ENCODE measurements around the gene MON1B. TPM values are rescaled to one million over a fixed set of nuclear protein-coding genes. Genes with fewer than 3 reads are reported as not detected.

Gene MON1B
- total RNA-seq, 1 experiment from 2014 or later, result 48.0 TPM

DNA sequence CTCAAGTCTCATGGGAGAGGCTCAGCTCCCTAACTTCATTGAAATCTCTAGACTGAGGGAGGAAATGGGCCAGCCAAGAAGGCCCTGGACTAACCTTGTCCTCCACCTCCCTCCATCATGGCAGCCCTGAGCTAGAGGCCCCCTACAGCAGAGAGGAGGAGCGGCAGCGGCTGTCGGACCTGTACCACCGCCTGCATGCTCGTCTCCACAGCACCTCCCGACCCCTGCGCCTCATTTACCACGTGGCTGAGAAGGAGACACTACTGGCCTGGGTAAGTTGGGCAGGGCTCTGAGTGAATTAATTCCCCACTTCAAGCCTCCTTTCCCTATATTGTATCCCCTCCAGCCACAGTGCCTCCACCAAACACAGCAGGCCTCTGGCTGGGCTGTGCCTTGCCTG is 4.4 kb downstream of the MON1B start:
- H2BK12ac ChIP-seq (ENCODE audit: insufficient read length, low read depth, low read length), result no peak overlapping the region
- Mint-ChIP-seq H3K36me3 (ENCODE audit: insufficient read depth in 1 of 3, low read depth in 3 of 3) (peaks cover 19 to 62% (median 50%) of the 10 kb centered on the region in 3 experiments), H3K4me3 (no peak overlapping the region), H3K9me3 (no peaks in the 10 kb centered on the region), H3K27me3 (ENCODE audit: low read depth) (no peaks in the 10 kb centered on the region), H3K27ac (no peak overlapping the region), H3K4me1 (peaks cover 12 to 19% of the 10 kb centered on the region in 2 experiments)
- no peak overlapping the region for H3K18ac ChIP-seq (ENCODE audit: insufficient read length, low read depth, low read length)
- H3K27me3 ChIP-seq (ENCODE audit: insufficient read depth, low read length), result no peaks in the 10 kb centered on the region; the same call in 1 of the 2 replicates
- no peak overlapping the region for H3K14ac ChIP-seq (ENCODE audit: insufficient read depth, low read length)
- H3K4ac ChIP-seq (ENCODE audit: low read depth, low read length), result no peak overlapping the region
- no peaks in the 10 kb centered on the region for H3K9me3 ChIP-seq (ENCODE audit: control insufficient read depth, low read depth, low read length)
- H3T11ph ChIP-seq (ENCODE audit: low read length), result no peak overlapping the region
- no peak overlapping the region for H4K91ac ChIP-seq (ENCODE audit: insufficient read length, low read depth, low read length)
- H2BK20ac ChIP-seq (ENCODE audit: low read depth, low read length, poor library complexity, severe bottlenecking), result no peak overlapping the region
- H3K56ac ChIP-seq (ENCODE audit: insufficient read length, low read depth, low read length), result no peak overlapping the region
- no peak overlapping the region for H2BK120ac ChIP-seq (ENCODE audit: low read depth, low read length, poor library complexity, severe bottlenecking)
- no peaks in the 10 kb centered on the region for H3K4me1 ChIP-seq (ENCODE audit: insufficient read depth, low read length)
- WGBS (ENCODE audit: extremely low coverage, insufficient read length, low lambda C conversion rate), result no CpG with 5 or more reads among the region's 8 CpGs
- H3K79me2 ChIP-seq (ENCODE audit: insufficient read depth, low read length), result peaks cover 10% of the 10 kb centered on the region; the same call in 1 of the 2 replicates
- H3K23ac ChIP-seq (ENCODE audit: insufficient read length, low read depth, low read length), result no peak overlapping the region
- H2BK5ac ChIP-seq (ENCODE audit: insufficient read length, low read length), result no peak overlapping the region
- no peak overlapping the region for H3K27ac ChIP-seq (ENCODE audit: insufficient read length, low read depth, low read length)
- H2BK15ac ChIP-seq (ENCODE audit: low read depth, low read length), result no peak overlapping the region
- H4K8ac ChIP-seq (replicated peaks; ENCODE audit: insufficient read length, low read depth, low read length), result no peak overlapping the region
- H3K23me2 ChIP-seq (ENCODE audit: insufficient read length, low read depth, low read length, poor library complexity, severe bottlenecking), result peaks cover 8% of the 10 kb centered on the region
- H3K79me1 ChIP-seq (ENCODE audit: insufficient read depth, low read depth, low read length, poor library complexity, severe bottlenecking), result peaks cover 11% of the 10 kb centered on the region
- no peak for TF ChIP-seq CTCF (conservative IDR thresholded peaks at IDR 0.05)
- no peak for DNase-seq
- no peak overlapping the region for H4K5ac ChIP-seq (ENCODE audit: insufficient read length, low read depth, low read length)
- no peak overlapping the region for H2AK5ac ChIP-seq (ENCODE audit: insufficient read length, low read length)
- H4K20me1 ChIP-seq (ENCODE audit: control insufficient read depth, insufficient read depth, insufficient read length), result no peaks in the 10 kb centered on the region
- H2AFZ ChIP-seq (ENCODE audit: low read length), result no peak overlapping the region
- no peak overlapping the region for H3K9ac ChIP-seq (ENCODE audit: extremely low read depth, insufficient read length, low read length)
- no peak overlapping the region for H3K4me2 ChIP-seq (ENCODE audit: insufficient read depth, insufficient read length, low read length)

All from H9 (cell line).